ENCODE results near the gene OTOGL.

OTOGL gene

GRCh38 chr12:80135624-80136023 is 36.3 kb downstream of the OTOGL start:
- Histone ChIP-seq H3K9ac (ENCODE audit: low read length) (no peak overlapping the region), H3K4me2 (ENCODE audit: low read length) (no peak overlapping the region), H3F3A (ENCODE audit: insufficient read depth, low read length) (no peaks in the 10 kb centered on the region), H3K27ac (ENCODE audit: low read depth, low read length, poor library complexity, severe bottlenecking) (no peak overlapping the region), H3K36me3 (ENCODE audit: insufficient read depth, low read length) (no peaks in the 10 kb centered on the region), H3K27me3 (ENCODE audit: insufficient read depth, low read length) (no peaks in the 10 kb centered on the region), H3K9me2 (ENCODE audit: low read depth, low read length) (no peaks in the 10 kb centered on the region), H4K20me1 (ENCODE audit: insufficient read depth, low read length) (no peaks in the 10 kb centered on the region), H2AFZ (ENCODE audit: low read length) (no peak overlapping the region), H3K4me1 (ENCODE audit: insufficient read depth, low read length, severe bottlenecking) (no peaks in the 10 kb centered on the region), H3K4me3 (ENCODE audit: low read depth, low read length, poor library complexity, severe bottlenecking) (no peak overlapping the region), H3K79me2 (ENCODE audit: insufficient read depth, low read length) (no peaks in the 10 kb centered on the region), H3K9me3 (ENCODE audit: low read length) (no peaks in the 10 kb centered on the region)
- TF ChIP-seq EZH2 (IDR thresholded peaks at IDR 0.05; ENCODE audit: borderline replicate concordance, low read length) (no peak), CTCF (IDR thresholded peaks at IDR 0.05; ENCODE audit: low read length) (no peak)

GRCh38 chr12:80140005-80140404 is 40.7 kb downstream of the OTOGL start:
- Histone ChIP-seq H3K9me2 (ENCODE audit: low read depth, low read length) (no peaks in the 10 kb centered on the region), H3F3A (ENCODE audit: insufficient read depth, low read length) (no peaks in the 10 kb centered on the region), H3K9me3 (ENCODE audit: low read length) (no peaks in the 10 kb centered on the region), H4K20me1 (ENCODE audit: insufficient read depth, low read length) (no peaks in the 10 kb centered on the region), H3K4me3 (ENCODE audit: low read depth, low read length, poor library complexity, severe bottlenecking) (no peak overlapping the region), H3K4me2 (ENCODE audit: low read length) (no peak overlapping the region), H3K36me3 (ENCODE audit: insufficient read depth, low read length) (no peaks in the 10 kb centered on the region), H3K9ac (ENCODE audit: low read length) (no peak overlapping the region), H3K79me2 (ENCODE audit: insufficient read depth, low read length) (no peaks in the 10 kb centered on the region), H3K27me3 (ENCODE audit: insufficient read depth, low read length) (no peaks in the 10 kb centered on the region), H2AFZ (ENCODE audit: low read length) (no peak overlapping the region), H3K27ac (ENCODE audit: low read depth, low read length, poor library complexity, severe bottlenecking) (no peak overlapping the region), H3K4me1 (ENCODE audit: insufficient read depth, low read length, severe bottlenecking) (no peaks in the 10 kb centered on the region)
- no peak for TF ChIP-seq EZH2 (IDR thresholded peaks at IDR 0.05; ENCODE audit: borderline replicate concordance, low read length)
- TF ChIP-seq CTCF (IDR thresholded peaks at IDR 0.05; ENCODE audit: low read length) = no peak

GRCh38 chr12:80142640-80143039 is 43.3 kb downstream of the OTOGL start:
- TF ChIP-seq EZH2 (IDR thresholded peaks at IDR 0.05; ENCODE audit: borderline replicate concordance, low read length) (no peak), CTCF (IDR thresholded peaks at IDR 0.05; ENCODE audit: low read length) (no peak)
- Histone ChIP-seq H3K4me2 (ENCODE audit: low read length) (no peak overlapping the region), H3K9me2 (ENCODE audit: low read depth, low read length) (no peaks in the 10 kb centered on the region), H3K9ac (ENCODE audit: low read length) (no peak overlapping the region), H3K36me3 (ENCODE audit: insufficient read depth, low read length) (no peaks in the 10 kb centered on the region), H3K4me1 (ENCODE audit: insufficient read depth, low read length, severe bottlenecking) (no peaks in the 10 kb centered on the region), H3F3A (ENCODE audit: insufficient read depth, low read length) (no peaks in the 10 kb centered on the region), H2AFZ (ENCODE audit: low read length) (no peak overlapping the region), H3K9me3 (ENCODE audit: low read length) (no peaks in the 10 kb centered on the region), H3K27me3 (ENCODE audit: insufficient read depth, low read length) (no peaks in the 10 kb centered on the region), H3K79me2 (ENCODE audit: insufficient read depth, low read length) (no peaks in the 10 kb centered on the region), H3K4me3 (ENCODE audit: low read depth, low read length, poor library complexity, severe bottlenecking) (no peak overlapping the region), H3K27ac (ENCODE audit: low read depth, low read length, poor library complexity, severe bottlenecking) (no peak overlapping the region), H4K20me1 (ENCODE audit: insufficient read depth, low read length) (no peaks in the 10 kb centered on the region)
